GM12878 (cell line): ENCODE results near the gene SSTR1.

Experiments used
- EP300 ChIP-seq, 2 experiments: fragments of 150-350 bp in 1 of 2; IDR thresholded peaks; 2 replicates each; pipeline ENCODE4 v1.6.1; 2011 to 2012; ENCODE audit warnings: low read depth in 2 of 2, low read length in 2 of 2, borderline replicate concordance in 1 of 2, improper control_type of control experiment in 1 of 2, inconsistent platforms in 1 of 2; ENCODE audit not compliant: control insufficient read depth in 1 of 2
- NFYB ChIP-seq: IDR thresholded peaks from 2 replicates; pipeline ENCODE4 v1.6.1; 2011; ENCODE audit warnings: low read depth, mild to moderate bottlenecking, low read length, improper control_type of control experiment, moderate library complexity; ENCODE audit not compliant: insufficient read depth
- TF ChIP-seq, protein P1 (sequence below): IDR thresholded peaks from 2 replicates; pipeline ENCODE4 v1.6.1; 2011; ENCODE audit warnings: low read depth, mild to moderate bottlenecking, low read length, moderate library complexity, borderline replicate concordance; ENCODE audit errors: extremely low read depth

DNA sequence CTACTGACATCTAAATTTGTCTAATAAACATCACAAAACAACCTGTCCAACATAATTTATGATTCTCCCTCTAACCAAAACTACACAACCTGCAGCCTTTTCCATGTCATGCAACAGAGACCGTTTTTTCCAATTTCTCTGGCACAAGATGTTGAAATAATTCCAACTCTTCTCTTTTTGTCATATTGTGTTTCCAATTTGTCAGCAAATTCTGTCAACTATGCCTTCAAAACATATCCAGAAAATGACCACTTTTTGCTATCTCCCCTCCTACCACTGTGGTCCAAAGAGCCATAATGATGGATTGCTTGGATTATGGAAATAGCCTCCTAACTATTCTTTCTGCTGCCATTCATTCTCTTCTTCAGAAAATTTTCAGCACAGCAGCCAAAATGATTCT is 31.3 kb upstream of the SSTR1 start:
- TF ChIP-seq NFYB (no peak), EP300 (IDR thresholded peaks at IDR 0.05; ENCODE audit: borderline replicate concordance in 1 of 2, control insufficient read depth in 1 of 2, low read depth in 2 of 2, low read length in 2 of 2) (no peak)
- TF ChIP-seq, protein P1, sequence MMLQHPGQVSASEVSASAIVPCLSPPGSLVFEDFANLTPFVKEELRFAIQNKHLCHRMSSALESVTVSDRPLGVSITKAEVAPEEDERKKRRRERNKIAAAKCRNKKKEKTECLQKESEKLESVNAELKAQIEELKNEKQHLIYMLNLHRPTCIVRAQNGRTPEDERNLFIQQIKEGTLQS, result no peak
